HEK293T (cell line): Measurements from ENCODE around the gene RSAD2.

Experiments used
- CTCF ChIA-PET: fragments of 350-600 bp; formaldehyde crosslinking; extraction: SDS; loops from one replicate; lab custom pipeline; 2021; ENCODE audit warnings: antibody characterized with exemption, inconsistent platforms; lab: Yijun Ruan, JAX
- POLR2A ChIA-PET: fragments of 350-600 bp; formaldehyde crosslinking; extraction: SDS; loops from one replicate; lab custom pipeline; 2020; ENCODE audit warnings: antibody characterized with exemption, inconsistent platforms; lab: Yijun Ruan, JAX
- DNase-seq: peaks from one replicate; pipeline ENCODE4 v3.0.0; 2012; ENCODE audit warnings: mixed read lengths; ENCODE audit errors: extremely low spot score
- ARNT ChIP-seq: fragments of 450-650 bp; IDR thresholded peaks from 2 replicates; pipeline ENCODE4 v1.6.1; 2017; ENCODE audit warnings: mild to moderate bottlenecking
- BHLHE40 ChIP-seq: fragments of 450-650 bp; IDR thresholded peaks from 2 replicates; pipeline ENCODE4 v1.6.1; 2016; ENCODE audit warnings: mild to moderate bottlenecking, moderate library complexity, borderline replicate concordance
- CTBP1 ChIP-seq: fragments of 450-650 bp; IDR thresholded peaks from 2 replicates; pipeline ENCODE4 v1.6.1; 2016; ENCODE audit warnings: borderline replicate concordance
- ELF4 ChIP-seq: fragments of 450-650 bp; IDR thresholded peaks from 2 replicates; pipeline ENCODE4 v1.6.1; 2017; ENCODE audit warnings: antibody characterized with exemption
- FOXA1 ChIP-seq: fragments of 450-650 bp; IDR thresholded peaks from 2 replicates; pipeline ENCODE4 v1.6.1; 2016; ENCODE audit warnings: mild to moderate bottlenecking
- FOXK2 ChIP-seq: fragments of 450-650 bp; IDR thresholded peaks from 2 replicates; pipeline ENCODE4 v1.6.1; 2016; ENCODE audit warnings: mild to moderate bottlenecking
- FOXM1 ChIP-seq: fragments of 450-650 bp; IDR thresholded peaks from 2 replicates; pipeline ENCODE4 v1.6.1; 2017; ENCODE audit warnings: mild to moderate bottlenecking, borderline replicate concordance
- HDGF ChIP-seq: fragments of 450-650 bp; IDR thresholded peaks from 2 replicates; pipeline ENCODE4 v1.6.1; 2017; ENCODE audit warnings: antibody characterized with exemption, borderline replicate concordance
- L3MBTL2 ChIP-seq: fragments of 450-650 bp; conservative IDR thresholded peaks from 2 replicates; pipeline ENCODE4 v1.6.1; 2016; ENCODE audit warnings: mild to moderate bottlenecking
- LEF1 ChIP-seq: fragments of 450-650 bp; IDR thresholded peaks from 2 replicates; pipeline ENCODE4 v1.6.1; 2017; ENCODE audit warnings: mild to moderate bottlenecking, borderline replicate concordance
- NFRKB ChIP-seq: fragments of 450-650 bp; IDR thresholded peaks from 2 replicates; pipeline ENCODE4 v1.6.1; 2016; ENCODE audit warnings: mild to moderate bottlenecking, moderate library complexity
- SP1 ChIP-seq: fragments of 450-650 bp; IDR thresholded peaks from 2 replicates; pipeline ENCODE4 v1.6.1; 2017
- SUZ12 ChIP-seq: fragments of 450-650 bp; IDR thresholded peaks from 2 replicates; pipeline ENCODE4 v1.6.1; 2016; ENCODE audit warnings: mild to moderate bottlenecking
- TARDBP ChIP-seq: fragments of 450-650 bp; IDR thresholded peaks from 2 replicates; pipeline ENCODE4 v1.6.1; 2016
- ZNF384 ChIP-seq: fragments of 450-650 bp; IDR thresholded peaks from 2 replicates; pipeline ENCODE4 v1.6.1; 2016
- TF ChIP-seq, protein P1 (sequence below): fragments of 450-650 bp; IDR thresholded peaks from 2 replicates; pipeline ENCODE4 v1.6.1; 2016

RSAD2 gene

DNA sequence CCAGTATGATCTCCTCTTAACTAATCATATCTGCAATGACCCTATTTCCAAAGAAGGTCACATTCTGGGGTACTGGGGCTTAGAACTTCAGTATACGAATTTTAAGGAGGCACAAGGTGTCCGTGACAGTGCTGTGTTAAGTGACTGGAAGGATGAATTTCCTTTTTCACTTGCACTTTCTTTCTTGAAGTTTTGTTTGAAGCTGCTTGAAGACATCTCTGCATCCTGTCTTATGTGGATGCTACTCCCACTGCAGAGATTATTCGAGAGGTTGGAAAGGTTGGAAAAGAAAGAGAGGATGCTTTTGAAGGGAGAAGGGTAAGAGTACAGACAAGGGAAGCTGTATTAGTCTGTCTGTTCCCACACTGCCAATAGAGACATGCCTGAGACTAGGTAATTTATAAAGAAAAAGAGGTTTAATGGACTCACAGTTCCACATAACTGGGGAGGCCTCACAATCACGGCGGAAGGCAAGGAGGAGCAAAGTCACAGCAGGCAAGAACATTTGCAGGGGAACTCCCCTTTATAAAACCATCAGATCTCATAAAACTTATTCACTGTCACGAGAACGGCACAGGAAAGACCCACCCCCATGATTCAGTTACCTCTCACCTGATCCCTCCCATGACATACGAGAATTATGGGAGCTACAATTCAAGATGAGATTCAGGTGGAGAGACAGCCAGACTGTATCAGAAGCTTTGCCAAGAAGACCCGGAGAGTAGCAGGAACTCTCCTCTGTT, 36.0 kb downstream of the RSAD2 start:
- TF ChIP-seq L3MBTL2 (no peak), BHLHE40 (no peak), ELF4 (no peak), TARDBP (no peak), FOXK2 (no peak), ZNF384 (no peak), NFRKB (no peak), SP1 (no peak), FOXA1 (no peak), CTBP1 (no peak), FOXM1 (no peak), HDGF (no peak), SUZ12 (no peak)
- TF ChIP-seq, protein P1, sequence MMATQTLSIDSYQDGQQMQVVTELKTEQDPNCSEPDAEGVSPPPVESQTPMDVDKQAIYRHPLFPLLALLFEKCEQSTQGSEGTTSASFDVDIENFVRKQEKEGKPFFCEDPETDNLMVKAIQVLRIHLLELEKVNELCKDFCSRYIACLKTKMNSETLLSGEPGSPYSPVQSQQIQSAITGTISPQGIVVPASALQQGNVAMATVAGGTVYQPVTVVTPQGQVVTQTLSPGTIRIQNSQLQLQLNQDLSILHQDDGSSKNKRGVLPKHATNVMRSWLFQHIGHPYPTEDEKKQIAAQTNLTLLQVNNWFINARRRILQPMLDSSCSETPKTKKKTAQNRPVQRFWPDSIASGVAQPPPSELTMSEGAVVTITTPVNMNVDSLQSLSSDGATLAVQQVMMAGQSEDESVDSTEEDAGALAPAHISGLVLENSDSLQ, result no peak
- CTCF ChIA-PET, result no interaction called here
- DNase-seq, result no peak
- POLR2A ChIA-PET, result no interaction called here

DNA sequence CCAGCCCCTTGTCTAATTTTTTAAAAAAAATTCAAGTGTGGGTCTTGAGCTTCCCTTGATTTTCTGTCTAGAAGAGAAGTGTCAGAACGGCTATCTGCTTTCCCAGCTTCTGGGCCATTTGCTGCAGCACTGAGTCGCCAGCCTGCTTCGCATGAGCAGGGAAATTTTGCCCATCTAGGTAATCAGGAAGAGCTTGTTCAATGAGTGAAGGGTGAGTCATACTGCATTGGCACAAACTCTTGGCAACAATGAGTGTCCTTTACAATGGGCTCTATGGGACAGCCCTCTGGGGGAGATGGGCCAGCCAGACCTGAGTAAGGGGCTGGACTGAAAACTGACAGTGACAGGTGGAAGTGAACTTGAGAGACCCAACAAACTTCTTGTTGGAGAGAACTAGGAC, 37.3 kb downstream of the RSAD2 start:
- POLR2A ChIA-PET, result no interaction called here
- no peak for TF ChIP-seq ELF4
- no peak for TF ChIP-seq LEF1
- TF ChIP-seq TARDBP, result no peak
- no peak for TF ChIP-seq FOXM1
- TF ChIP-seq NFRKB, result no peak
- TF ChIP-seq FOXK2, result no peak
- TF ChIP-seq FOXA1, result no peak
- no peak for TF ChIP-seq ZNF384
- no peak for TF ChIP-seq SP1
- no peak for TF ChIP-seq L3MBTL2
- TF ChIP-seq CTBP1, result no peak
- TF ChIP-seq ARNT, result no peak
- TF ChIP-seq, protein P1, result no peak
- TF ChIP-seq SUZ12, result no peak
- no peak for TF ChIP-seq BHLHE40
- TF ChIP-seq HDGF, result no peak
- CTCF ChIA-PET, result interaction anchor here (0.8 kb wide), 1 partner anchor 50 kb away, joined by 3 read pairs; the partner anchor contains the start of gene CMPK2
- no peak for DNase-seq

DNA sequence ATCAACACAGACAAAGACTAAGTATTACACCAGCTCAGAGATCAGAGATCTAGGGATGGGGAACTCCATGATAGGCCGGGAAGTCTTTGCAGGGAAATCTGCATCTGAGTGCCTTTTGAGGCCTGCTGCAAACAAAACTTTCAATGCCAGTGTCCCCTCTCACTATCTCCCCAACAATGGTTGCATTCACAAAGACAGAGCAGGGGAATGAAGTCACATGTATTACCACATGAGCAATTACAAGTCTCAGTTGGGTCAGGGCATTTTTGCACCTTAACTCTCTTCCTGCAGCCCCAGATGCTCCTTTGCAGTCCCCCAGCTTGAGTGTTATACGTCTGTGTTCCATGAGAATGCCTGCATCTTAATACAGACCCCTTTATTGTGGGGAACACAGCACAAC, 37.8 kb downstream of the RSAD2 start:
- ChIA-PET CTCF (no interaction called here), POLR2A (no interaction called here)
- DNase-seq, result no peak
- TF ChIP-seq FOXM1 (no peak), ARNT (no peak), NFRKB (no peak), BHLHE40 (no peak), SUZ12 (no peak), ZNF384 (no peak), L3MBTL2 (no peak), SP1 (no peak)
- TF ChIP-seq, protein P1, result no peak

DNA sequence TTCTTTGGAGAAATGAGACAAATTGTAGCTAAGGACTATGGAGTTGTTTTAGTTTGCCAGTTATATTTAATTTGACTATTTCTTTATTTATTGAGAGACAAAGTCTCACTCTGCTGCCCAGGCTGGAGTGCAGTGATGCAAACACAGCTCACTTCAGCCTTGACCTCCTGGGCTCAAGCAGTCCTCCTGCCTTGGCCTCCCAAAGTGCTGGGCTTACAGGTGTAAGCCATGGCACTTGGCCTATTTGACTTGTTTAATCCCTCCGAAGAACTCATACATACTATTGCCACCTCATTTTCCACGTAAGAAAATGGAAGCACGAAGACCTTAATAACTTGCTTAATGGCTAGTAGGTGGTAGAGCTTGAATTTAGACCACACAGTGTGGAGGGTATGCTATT, 38.6 kb downstream of the RSAD2 start:
- ChIA-PET POLR2A (interaction anchor here (0.6 kb wide), 1 partner anchor 1860 kb away, joined by 3 read pairs; no protein-coding TSS in a partner anchor), CTCF (interaction anchor here (0.6 to 1.2 kb wide), 5 partner anchors 11 to 128 kb away, joined by 3 to 5 read pairs (median 3); no protein-coding TSS in a partner anchor)
- TF ChIP-seq ZNF384 (no peak), NFRKB (no peak), HDGF (no peak), TARDBP (no peak), ELF4 (no peak), FOXA1 (no peak), LEF1 (no peak)
- no peak for DNase-seq

DNA sequence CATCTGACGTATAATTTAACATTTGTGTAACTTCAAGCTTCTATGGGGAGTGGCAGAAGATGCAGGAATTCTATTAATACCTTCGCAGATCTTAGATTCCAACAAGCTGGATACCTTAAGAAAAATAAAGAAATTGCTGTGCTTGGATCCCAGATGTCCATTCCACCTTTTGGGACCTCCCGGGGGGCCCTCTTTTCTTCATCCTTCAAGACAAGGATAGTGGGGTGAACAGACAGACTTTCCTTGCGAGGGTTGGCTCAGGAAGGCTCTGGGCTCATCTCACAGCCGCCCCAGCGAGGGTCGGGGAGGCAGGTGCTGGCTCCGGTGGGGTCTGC, 39.1 kb downstream of the RSAD2 start:
- TF ChIP-seq, protein P1, result no peak
- no peak for TF ChIP-seq CTBP1
- no peak for TF ChIP-seq ARNT
- TF ChIP-seq NFRKB, result no peak
- TF ChIP-seq FOXM1, result no peak
- no peak for TF ChIP-seq SUZ12
- TF ChIP-seq HDGF, result no peak
- no peak for TF ChIP-seq SP1
- TF ChIP-seq FOXK2, result no peak
- TF ChIP-seq BHLHE40, result no peak
- TF ChIP-seq ELF4, result no peak
- no peak for TF ChIP-seq FOXA1
- no peak for TF ChIP-seq TARDBP
- TF ChIP-seq L3MBTL2, result no peak
- no peak for TF ChIP-seq ZNF384
- TF ChIP-seq LEF1, result no peak
- CTCF ChIA-PET, result interaction anchor here (0.5 to 1.2 kb wide), 6 partner anchors 10 to 292 kb away, joined by 3 to 5 read pairs (median 4); no protein-coding TSS in a partner anchor
- POLR2A ChIA-PET, result interaction anchor here (0.6 kb wide), 1 partner anchor 1860 kb away, joined by 3 read pairs; no protein-coding TSS in a partner anchor
- no peak for DNase-seq
